Astrocyte (in vitro differentiated cells and primary cell): ENCODE measurements around the gene DESI1.
"Not testable (repeated sequence)": the region's sequence is repeated elsewhere in the genome, so short reads cannot be mapped to it uniquely, and the experiment has no call there.

Experiments used
- CTCF ChIP-seq: IDR thresholded peaks from 2 replicates; pipeline ENCODE4 v1.5.1; 2011; ENCODE audit warnings: low read depth, mild to moderate bottlenecking, inconsistent platforms, low read length, moderate library complexity; ENCODE audit not compliant: insufficient read depth
- EZH2 ChIP-seq: IDR thresholded peaks from 2 replicates; pipeline ENCODE4 v1.6.1; 2012; ENCODE audit warnings: mild to moderate bottlenecking, low read length, inconsistent platforms; ENCODE audit not compliant: insufficient read depth

DNA sequence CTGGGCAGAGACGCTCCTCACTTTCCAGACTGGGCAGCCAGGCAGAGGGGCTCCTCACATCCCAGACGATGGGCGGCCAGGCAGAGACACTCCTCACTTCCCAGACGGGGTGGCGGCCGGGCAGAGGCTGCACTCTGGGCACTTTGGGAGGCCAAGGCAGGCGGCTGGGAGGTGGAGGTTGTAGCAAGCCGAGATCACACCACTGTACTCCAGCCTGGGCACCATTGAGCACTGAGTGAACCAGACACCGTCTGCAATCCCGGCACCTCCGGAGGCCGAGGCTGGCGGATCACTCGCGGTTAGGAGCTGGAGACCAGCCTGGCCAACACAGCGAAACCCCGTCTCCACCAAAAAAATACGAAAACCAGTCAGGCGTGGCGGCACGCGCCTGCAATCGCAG is 10.8 kb upstream of the DESI1 start:
- not testable (repeated sequence) for TF ChIP-seq CTCF, EZH2
